Measurements from ENCODE around the gene HSH2D.
"Not testable (repeated sequence)": the region's sequence is repeated elsewhere in the genome, so short reads cannot be mapped to it uniquely, and the experiment has no call there.

DNA sequence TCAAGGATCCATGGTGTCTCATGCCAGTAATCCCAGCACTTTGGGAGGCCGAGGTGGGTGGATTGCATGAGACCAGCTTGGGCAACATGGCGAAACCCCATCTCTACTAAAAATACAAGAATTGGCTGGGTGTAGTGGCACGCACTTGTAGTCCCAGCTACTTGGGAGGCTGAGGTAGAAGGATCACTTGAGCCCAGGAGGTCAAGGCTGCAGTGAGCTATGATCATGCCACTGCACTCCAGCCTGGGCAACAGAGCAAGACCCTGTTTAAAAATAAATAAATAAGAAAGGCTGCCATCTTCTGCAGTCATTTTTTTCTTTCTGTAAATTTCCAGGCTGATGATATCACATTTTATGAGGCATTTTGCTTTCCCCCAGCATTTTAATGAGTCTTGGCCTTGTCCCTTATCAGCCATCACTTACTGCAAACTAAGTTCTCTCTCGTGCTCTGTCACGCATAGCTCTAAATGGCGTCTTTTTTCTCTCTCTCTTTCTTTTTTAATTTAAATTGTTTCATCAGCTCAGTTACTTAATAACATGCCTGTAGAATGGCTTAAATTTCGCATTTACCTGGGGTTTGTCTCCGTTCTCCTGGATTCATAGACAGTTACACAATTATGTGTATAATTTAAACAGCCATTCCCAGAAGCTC, 44.0 kb upstream of the HSH2D start:
- TF ChIP-seq, protein P1, sequence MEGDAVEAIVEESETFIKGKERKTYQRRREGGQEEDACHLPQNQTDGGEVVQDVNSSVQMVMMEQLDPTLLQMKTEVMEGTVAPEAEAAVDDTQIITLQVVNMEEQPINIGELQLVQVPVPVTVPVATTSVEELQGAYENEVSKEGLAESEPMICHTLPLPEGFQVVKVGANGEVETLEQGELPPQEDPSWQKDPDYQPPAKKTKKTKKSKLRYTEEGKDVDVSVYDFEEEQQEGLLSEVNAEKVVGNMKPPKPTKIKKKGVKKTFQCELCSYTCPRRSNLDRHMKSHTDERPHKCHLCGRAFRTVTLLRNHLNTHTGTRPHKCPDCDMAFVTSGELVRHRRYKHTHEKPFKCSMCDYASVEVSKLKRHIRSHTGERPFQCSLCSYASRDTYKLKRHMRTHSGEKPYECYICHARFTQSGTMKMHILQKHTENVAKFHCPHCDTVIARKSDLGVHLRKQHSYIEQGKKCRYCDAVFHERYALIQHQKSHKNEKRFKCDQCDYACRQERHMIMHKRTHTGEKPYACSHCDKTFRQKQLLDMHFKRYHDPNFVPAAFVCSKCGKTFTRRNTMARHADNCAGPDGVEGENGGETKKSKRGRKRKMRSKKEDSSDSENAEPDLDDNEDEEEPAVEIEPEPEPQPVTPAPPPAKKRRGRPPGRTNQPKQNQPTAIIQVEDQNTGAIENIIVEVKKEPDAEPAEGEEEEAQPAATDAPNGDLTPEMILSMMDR (conservative IDR thresholded peaks at IDR 0.05; ENCODE audit: low read length) = not testable (repeated sequence)
- not testable (repeated sequence) for TF ChIP-seq EZH2phosphoT487 (IDR thresholded peaks at IDR 0.05; ENCODE audit: borderline replicate concordance, low read depth, low read length)

Data from OCI-LY7 (cell line).